Chondrocyte (in vitro differentiated cells): ENCODE results near the gene PARVB. TPM values are rescaled to one million over a fixed set of nuclear protein-coding genes. Genes with fewer than 3 reads are reported as not detected.
A peak's percentile ranks its signal among the peaks of the same experiment; 100 is the strongest.

Experiments
- DNase-seq: peaks from one replicate; pipeline ENCODE4 v3.0.0; 2021; ENCODE audit warnings: mixed read lengths, low spot score
- H3K27ac Mint-ChIP-seq: one replicate; pipeline ENCODE4 v1.8.0; 2021; ENCODE audit warnings: mild to moderate bottlenecking, moderate library complexity, mixed read lengths; ENCODE audit not compliant: unreplicated experiment
- H3K27me3 Mint-ChIP-seq: 2 replicates; pipeline ENCODE4 v1.8.0; 2021; ENCODE audit warnings: low read depth, mixed read lengths
- H3K36me3 Mint-ChIP-seq: 2 replicates; pipeline ENCODE4 v1.8.0; 2021; ENCODE audit warnings: low read depth, mixed read lengths
- H3K4me1 Mint-ChIP-seq: 2 replicates; pipeline ENCODE4 v1.8.0; 2021; ENCODE audit warnings: low read depth, mild to moderate bottlenecking, mixed read lengths
- H3K4me3 Mint-ChIP-seq: one replicate; pipeline ENCODE4 v1.8.0; 2021; ENCODE audit warnings: mild to moderate bottlenecking, moderate library complexity, mixed read lengths; ENCODE audit not compliant: unreplicated experiment
- H3K9me3 Mint-ChIP-seq: 2 replicates; pipeline ENCODE4 v1.8.0; 2021; ENCODE audit warnings: low read depth, mixed read lengths
- total RNA-seq: library from RNA; stranded (reverse); gene quantifications from 3 replicates; pipeline ENCODE4 v1.2.1, GENCODE V29; 2021
- TF ChIP-seq, protein P1 (sequence below): fragments of 200-600 bp; sonication (generic); IDR thresholded peaks from 2 replicates; pipeline ENCODE4 v1.5.0; 2021; ENCODE audit warnings: antibody characterized with exemption, mild to moderate bottlenecking, moderate library complexity

The PARVB gene
- total RNA-seq, 1 donor from 2014 or later: 33.6 TPM

DNA sequence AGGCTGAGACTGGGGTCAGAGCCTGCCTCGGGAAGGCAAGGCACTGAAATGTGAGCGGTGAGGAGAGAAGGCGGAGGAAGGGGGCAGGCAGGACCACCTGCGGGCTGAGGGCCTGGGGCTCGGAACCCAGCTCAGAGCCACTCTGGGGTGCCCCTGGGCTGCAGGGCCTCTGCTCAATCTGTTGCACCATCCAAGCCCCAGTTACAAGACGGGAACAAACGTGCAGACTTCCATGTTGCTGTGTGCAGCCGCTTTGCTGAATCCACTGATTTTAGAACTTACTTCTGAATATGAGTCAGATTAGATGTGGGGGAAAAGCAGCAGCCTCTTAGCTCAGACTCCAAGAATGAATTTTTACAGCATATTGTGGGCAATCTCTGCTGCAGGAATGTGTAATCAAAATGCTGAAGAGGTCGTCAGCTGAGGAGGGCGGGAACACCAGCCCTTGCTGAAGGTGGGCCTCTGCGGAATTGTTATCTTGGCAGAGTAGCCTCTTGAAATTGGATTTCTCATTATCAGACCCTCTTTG, 178.2 kb downstream of the PARVB start:
- DNase-seq: no peak
- peak overlapping the region; percentile 69 for H3K27ac Mint-ChIP-seq

DNA sequence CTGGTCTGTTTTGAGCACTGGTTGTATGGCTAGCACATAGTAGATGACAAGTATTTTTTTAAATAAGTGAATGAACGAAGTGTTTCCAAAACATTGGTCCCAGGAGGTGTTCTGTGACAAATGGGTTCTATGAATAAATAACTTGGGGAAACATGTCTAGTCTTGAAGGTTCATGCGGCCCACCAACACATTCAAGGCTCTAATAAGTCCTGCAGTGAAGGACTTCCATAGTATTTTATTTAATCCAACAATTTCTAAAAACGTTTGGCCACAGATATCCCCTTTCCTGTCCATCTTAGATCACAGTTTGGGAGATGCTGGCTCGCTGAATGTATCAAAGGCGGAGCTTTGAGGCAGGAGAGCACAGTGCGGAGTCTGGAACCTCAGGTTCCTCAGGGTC, 179.1 kb downstream of the PARVB start:
- Mint-ChIP-seq H3K9me3 (no peaks in the 10 kb centered on the region), H3K27me3 (peaks cover 12% of the 10 kb centered on the region), H3K4me1 (peaks cover 22% of the 10 kb centered on the region), H3K4me3 (no peak overlapping the region), H3K36me3 (no peaks in the 10 kb centered on the region), H3K27ac (peak overlapping the region; percentile 69)
- TF ChIP-seq, protein P1, sequence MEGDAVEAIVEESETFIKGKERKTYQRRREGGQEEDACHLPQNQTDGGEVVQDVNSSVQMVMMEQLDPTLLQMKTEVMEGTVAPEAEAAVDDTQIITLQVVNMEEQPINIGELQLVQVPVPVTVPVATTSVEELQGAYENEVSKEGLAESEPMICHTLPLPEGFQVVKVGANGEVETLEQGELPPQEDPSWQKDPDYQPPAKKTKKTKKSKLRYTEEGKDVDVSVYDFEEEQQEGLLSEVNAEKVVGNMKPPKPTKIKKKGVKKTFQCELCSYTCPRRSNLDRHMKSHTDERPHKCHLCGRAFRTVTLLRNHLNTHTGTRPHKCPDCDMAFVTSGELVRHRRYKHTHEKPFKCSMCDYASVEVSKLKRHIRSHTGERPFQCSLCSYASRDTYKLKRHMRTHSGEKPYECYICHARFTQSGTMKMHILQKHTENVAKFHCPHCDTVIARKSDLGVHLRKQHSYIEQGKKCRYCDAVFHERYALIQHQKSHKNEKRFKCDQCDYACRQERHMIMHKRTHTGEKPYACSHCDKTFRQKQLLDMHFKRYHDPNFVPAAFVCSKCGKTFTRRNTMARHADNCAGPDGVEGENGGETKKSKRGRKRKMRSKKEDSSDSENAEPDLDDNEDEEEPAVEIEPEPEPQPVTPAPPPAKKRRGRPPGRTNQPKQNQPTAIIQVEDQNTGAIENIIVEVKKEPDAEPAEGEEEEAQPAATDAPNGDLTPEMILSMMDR: no peak
- DNase-seq: no peak

More for the DNA sequence above, 178.2 kb downstream of the PARVB start:
- H3K4me1 Mint-ChIP-seq: peaks cover 22% of the 10 kb centered on the region
- no peaks in the 10 kb centered on the region for H3K9me3 Mint-ChIP-seq
- TF ChIP-seq, protein P1: no peak
- H3K27me3 Mint-ChIP-seq: peaks cover 15% of the 10 kb centered on the region
- no peaks in the 10 kb centered on the region for H3K36me3 Mint-ChIP-seq
- peak overlapping the region; percentile 24 for H3K4me3 Mint-ChIP-seq

DNA sequence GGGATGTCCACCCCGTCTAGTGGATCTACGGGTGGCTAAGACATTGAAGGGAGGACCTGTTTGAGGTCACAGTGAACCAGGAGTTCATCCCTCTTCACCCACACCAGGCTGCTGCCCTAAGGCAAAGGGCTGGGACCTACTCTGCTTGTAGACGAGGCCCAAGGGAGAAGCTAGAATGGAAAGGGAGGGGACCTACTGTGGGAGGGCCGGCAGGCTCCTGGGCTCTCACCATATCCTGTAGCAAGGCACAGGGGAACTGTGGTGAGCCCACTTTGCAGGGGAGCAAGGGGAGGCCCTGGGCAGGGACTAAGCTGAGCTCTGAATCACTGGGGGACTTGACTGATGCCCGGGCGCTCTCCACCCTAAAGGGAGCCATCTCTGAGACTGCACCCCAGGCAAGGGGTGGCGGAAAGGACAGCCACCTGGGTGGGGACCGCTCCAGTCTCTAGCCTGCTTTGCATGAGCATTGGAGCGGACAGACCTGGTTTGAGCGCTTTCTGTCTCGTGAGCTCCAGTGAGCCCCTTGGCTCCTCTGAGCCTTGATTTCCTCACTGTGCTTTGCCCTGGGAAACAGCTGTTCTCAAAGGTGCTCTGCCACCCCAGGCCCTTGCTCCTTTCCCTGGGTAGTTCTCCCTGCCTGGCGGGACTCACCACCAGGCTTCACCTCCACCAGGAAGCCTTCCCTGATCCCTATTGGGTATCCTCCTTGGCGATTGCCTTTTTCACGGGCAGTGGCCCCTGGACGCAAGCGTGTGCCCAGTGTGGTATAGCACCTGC, 180.8 kb downstream of the PARVB start:
- H3K36me3 Mint-ChIP-seq: peaks cover 8% of the 10 kb centered on the region
- H3K4me1 Mint-ChIP-seq: peaks cover 22% of the 10 kb centered on the region
- TF ChIP-seq, protein P1: no peak
- H3K27me3 Mint-ChIP-seq: peaks cover 10% of the 10 kb centered on the region
- DNase-seq: no peak
- H3K27ac Mint-ChIP-seq: no peak overlapping the region
- no peak overlapping the region for H3K4me3 Mint-ChIP-seq
- H3K9me3 Mint-ChIP-seq: peaks cover 12% of the 10 kb centered on the region

DNA sequence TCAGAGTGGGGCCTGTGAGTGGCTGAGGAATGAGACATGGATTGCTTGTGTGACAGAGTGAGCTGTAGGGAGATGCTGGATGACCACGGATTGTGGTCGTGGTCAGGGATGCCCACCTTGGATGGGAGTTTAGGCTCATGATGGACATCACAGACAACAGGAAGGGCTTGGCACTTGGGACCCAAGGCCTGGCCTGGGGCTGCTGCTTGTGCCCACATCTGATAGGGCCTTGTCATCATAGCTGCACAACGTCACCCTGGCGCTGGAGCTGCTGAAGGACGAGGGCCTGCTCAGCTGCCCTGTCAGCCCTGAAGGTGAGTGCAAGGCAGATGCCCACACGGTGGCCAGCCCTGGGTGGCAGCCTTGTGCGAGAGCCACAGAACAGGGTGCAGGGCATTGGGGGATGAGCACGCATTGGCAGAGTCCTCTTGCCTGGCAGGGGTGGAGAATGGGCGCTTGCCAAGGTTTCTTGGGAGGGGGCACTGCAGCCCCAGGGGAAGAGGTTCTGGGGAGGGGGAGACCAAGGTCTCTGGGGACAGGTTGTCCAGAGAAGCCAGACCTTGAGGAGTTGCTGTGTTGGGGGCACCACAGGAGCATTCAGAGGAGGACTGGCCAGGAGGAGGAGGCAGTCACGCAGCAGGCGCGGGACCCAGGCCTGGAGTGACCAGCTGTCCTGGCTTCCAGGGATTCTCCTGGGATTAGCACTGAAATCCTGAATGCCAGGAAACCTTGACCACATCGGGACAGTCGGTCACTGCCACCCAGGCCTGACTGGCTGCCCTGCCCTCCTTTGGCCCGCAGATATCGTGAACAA, 181.6 kb downstream of the PARVB start:
- Mint-ChIP-seq H3K4me1 (peaks cover 23% of the 10 kb centered on the region), H3K36me3 (peaks cover 11% of the 10 kb centered on the region), H3K27me3 (peaks cover 12% of the 10 kb centered on the region), H3K4me3 (no peak overlapping the region), H3K9me3 (peaks cover 16% of the 10 kb centered on the region), H3K27ac (no peak overlapping the region)
- TF ChIP-seq, protein P1: no peak
- DNase-seq: no peak

DNA sequence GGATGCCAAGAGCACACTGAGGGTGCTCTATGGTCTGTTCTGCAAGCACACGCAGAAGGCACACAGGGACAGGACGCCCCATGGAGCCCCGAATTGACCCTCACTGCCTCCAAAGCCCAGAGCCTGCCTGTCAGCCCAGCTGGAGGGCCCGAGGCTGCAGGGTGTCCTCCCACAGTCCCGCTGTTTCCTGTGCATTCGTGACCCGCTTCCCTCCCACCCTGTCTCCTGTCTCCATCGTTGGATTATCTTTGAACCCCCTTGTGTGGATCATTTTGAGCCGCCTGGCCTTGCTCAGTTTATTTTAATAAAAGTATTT, 182.2 kb downstream of the PARVB start:
- TF ChIP-seq, protein P1: no peak
- Mint-ChIP-seq H3K4me1 (peaks cover 24% of the 10 kb centered on the region), H3K9me3 (peaks cover 16% of the 10 kb centered on the region), H3K27ac (no peak overlapping the region), H3K27me3 (peaks cover 12% of the 10 kb centered on the region), H3K36me3 (peaks cover 11% of the 10 kb centered on the region), H3K4me3 (no peak overlapping the region)
- DNase-seq: no peak
